ENCODE results near the gene SEMA5A. TPM values are rescaled to one million over a fixed set of nuclear protein-coding genes. Genes with fewer than 3 reads are reported as not detected.

SEMA5A gene
- total RNA-seq, 1 donor from 2014 or later: 29.3 TPM

GRCh38 chr5:9399094-9399493 lies 146.8 kb downstream of the SEMA5A start:
- DNase-seq (ENCODE audit: low spot score): no peak

GRCh38 chr5:9398227-9398626 lies 147.6 kb downstream of the SEMA5A start:
- no peak for DNase-seq (ENCODE audit: low spot score)

DNA sequence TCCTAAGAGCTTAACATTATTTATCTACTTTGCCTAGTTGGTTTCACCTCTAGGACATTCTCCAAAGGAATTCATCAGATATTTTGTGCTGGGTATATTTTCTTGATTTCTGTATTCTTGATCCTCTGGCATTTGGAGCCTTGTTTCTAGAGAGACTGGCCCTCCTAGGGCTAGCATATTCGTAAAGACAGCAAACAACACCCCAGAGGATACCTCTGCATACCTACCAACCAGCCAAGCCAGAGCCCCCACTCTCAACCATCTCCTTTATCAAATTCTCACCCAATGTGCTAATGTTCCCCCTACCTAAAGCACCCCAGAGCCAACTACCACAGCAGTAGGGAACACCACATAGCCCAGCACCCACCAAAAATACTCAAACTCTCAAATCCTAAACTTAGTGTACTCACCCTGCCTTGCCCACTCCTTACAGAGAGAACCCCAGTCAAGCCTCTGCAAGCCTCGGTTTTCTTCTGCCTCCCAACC lies 149.5 kb downstream of the SEMA5A start:
- DNase-seq (ENCODE audit: low spot score): no peak

GRCh38 chr5:9395706-9396105 lies 150.2 kb downstream of the SEMA5A start:
- DNase-seq (ENCODE audit: low spot score): no peak

- DNase-seq (ENCODE audit: low spot score): no peak
Observed at GRCh38 chr5:9394221-9394620, 151.7 kb downstream of the SEMA5A start.

DNA sequence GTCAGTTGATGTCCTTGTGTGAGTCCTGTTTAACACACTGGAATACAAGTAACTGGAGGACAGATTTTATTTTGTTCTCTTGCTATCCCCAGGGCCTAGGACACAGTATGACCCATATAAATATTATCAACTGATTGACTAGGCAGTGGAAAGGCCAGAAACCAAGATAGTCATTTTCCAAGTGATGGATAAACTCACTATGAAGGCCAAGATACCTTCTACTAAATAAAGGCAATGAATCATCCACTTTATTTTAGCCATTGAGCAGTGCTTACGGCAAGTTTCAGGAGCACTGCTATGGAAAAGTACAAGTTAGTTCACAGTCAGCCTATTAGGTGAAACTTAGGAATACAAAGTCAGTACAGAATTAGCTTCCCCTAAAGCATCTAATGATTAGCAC lies 153.2 kb downstream of the SEMA5A start:
- no peak for DNase-seq (ENCODE audit: low spot score)

DNA sequence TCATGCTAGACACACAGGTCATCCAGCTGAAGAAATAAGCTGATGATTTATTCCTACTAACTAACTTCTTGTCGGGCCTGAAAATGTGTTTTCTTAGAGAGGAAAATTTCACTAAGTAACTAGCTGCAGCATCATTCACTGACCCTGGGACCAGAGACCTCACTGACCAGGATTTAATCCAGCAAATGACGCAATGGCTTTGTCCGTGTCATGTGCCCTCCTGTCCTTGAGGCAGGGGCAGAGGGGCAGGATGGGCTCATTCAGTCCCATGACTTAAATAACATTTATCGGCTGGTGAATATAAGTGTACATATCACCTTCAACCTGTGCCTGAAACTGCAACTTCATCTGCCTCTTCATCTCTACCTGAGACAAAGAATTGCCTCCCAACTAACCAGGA lies 154.8 kb downstream of the SEMA5A start:
- no peak for DNase-seq (ENCODE audit: low spot score)

GRCh38 chr5:9390113-9390512 lies 155.8 kb downstream of the SEMA5A start:
- DNase-seq (ENCODE audit: low spot score): no peak

DNA sequence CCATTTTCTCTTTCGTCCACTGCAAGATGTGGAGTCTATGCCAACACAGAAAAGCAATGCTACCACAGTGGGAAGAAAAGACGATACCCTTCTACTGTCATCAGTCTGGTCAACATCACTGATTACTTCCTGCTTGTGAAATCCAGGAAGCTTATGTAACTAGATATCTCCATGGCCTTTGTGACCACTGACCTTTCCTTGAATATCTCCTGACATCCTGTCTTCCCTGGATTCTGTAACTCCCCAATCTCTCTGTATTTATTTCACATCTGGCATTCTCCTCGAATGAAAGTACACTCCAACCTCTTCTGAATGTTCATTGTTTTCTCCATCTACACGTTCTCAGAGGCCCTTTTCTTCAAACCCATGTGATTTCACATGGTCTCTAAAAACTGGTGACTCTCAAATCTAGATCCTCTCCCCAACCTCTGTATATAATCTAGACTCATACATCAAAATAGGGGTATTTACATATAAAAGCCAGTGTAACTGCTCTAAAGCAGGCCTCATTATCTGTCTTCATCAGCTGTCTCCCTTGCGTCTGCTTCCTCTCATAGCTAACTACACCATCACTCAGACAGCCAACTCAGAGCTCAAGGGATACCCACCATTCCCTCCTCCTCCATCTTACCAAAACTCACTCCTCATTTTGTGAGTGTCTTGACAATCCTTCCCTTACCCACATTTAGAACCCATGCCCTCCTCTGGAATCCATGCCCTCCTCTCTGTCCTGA lies 156.8 kb downstream of the SEMA5A start:
- no peak for DNase-seq (ENCODE audit: low spot score)

GRCh38 chr5:9387879-9388278 lies 158.0 kb downstream of the SEMA5A start:
- no peak for DNase-seq (ENCODE audit: low spot score)

DNA sequence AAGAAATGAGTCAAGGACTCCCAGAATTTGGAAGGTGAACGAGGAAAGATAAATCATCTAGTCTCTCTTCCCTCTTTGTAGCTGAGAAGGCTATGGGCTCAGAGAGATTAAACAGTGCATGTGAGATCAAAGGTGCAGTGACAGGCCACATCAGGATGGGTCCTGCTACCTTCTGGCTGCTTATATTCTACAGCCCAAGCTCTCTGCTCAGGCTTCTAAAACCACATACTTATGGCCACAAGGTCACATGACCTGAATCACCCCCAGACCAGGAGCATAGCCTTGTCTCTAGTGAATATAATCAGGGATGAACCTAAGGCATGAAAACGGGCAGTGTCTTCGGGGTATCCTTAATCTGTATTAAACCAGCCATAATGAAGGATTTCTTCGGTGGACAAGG lies 158.9 kb downstream of the SEMA5A start:
- no peak for DNase-seq (ENCODE audit: low spot score)

- no peak for DNase-seq (ENCODE audit: low spot score)
Observed at GRCh38 chr5:9382522-9382921, 163.4 kb downstream of the SEMA5A start.

DNA sequence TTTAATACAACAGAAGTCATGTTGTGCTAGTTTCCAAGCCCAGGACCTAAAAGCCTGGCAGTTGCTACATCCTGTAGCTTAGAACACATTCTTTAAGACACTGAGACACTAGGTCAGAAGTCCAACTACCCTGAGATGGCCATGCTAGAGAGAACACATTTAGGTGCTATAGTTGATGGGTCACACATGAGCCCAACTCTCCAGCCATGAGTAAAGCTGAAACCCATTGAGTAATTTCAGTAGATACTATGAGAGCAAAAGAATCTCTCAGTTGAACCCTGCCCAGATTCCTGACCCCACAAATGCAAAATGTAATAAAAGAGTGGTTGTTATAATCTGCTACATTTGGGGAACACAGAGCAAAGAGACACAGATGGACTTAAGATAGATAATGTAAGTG lies 164.4 kb downstream of the SEMA5A start:
- DNase-seq (ENCODE audit: low spot score): no peak

- peak; percentile 55 for DNase-seq (ENCODE audit: low spot score)
Observed at GRCh38 chr5:9380109-9380508, 165.8 kb downstream of the SEMA5A start.

GRCh38 chr5:9376363-9377117 lies 169.3 kb downstream of the SEMA5A start:
- no peak for DNase-seq (ENCODE audit: low spot score)

DNA sequence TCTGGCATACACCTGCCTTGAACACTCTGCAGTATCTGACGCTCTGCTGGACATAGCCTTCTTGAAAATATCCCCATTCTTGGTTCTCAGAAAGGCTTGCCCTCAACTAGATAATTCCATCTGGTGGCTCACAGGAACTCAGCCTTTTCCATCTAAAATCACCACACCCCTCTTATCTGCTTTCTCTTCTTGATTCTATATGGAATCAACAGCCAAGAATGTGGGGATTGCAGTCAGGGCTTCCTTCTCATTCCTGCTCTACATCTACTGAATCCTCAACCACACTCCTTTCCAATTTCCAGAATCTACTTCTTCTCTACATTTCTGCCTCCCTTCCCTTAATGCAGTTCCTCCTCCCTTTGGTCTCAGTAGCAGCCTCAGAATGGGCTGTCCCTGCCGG lies 170.1 kb downstream of the SEMA5A start:
- no peak for DNase-seq (ENCODE audit: low spot score)

- no peak for DNase-seq (ENCODE audit: low spot score)
Observed at GRCh38 chr5:9374025-9374424, 171.8 kb downstream of the SEMA5A start.

GRCh38 chr5:9373571-9373970 lies 172.3 kb downstream of the SEMA5A start:
- DNase-seq (ENCODE audit: low spot score): no peak

GRCh38 chr5:9370256-9370655 lies 175.6 kb downstream of the SEMA5A start:
- DNase-seq (ENCODE audit: low spot score): no peak

GRCh38 chr5:9365512-9365911 lies 180.4 kb downstream of the SEMA5A start:
- no peak for DNase-seq (ENCODE audit: low spot score)

DNA sequence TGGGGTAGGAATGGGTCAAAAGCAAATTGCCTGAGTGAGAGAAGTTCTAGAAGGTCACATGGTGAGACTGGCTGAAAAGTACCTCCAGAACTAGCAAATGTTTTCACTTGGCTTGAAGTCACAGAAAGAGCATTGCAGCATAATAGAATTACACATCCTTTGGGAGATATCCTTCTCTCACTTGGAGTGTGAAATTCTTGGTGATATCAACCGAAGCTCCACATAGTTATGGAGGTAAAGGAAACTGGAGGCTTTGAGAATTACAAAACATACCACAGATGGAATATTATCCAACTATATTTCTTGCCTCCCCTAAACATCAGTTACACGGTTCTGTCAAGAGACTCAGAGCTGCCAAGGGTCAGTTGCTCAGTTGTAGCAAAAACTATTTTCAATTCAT lies 182.4 kb downstream of the SEMA5A start:
- no peak for DNase-seq (ENCODE audit: low spot score)

DNA sequence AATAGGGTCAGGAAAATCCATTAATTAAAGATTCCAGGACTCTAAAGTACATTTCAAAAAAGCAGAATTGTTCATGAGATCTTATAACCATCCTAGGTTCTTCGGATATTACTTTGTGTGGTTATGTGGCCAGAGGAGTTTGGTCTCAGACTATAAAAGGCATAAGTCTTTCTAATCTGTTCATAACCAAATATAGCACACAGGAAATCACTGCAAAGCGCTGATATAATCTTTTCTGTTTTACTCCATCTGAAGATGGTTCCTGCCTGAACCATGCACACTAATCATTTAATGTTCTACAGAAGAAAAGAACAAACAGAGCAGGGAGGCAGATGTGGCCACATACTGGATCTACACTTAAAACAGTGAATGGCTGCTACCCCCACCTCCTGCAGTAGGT lies 182.8 kb downstream of the SEMA5A start:
- no peak for DNase-seq (ENCODE audit: low spot score)

DNA sequence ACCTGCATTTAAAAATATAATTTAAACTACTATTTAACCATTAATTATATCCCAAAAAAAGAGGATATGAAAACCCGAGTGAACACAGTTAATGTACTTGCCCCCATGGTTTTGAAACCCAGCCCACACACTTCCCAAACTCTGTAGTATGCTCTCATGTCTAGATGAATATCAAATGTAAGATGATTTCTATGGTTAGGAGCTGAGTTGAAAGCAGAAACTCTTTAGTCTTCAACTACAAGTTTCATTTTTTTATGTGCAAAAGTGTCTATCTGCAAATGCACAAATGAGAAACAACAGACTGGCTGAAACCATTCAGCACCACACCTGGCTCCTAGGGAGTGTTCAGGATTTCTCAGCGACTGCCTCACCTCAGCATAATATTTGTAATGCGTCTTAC lies 183.3 kb downstream of the SEMA5A start:
- no peak for DNase-seq (ENCODE audit: low spot score)

All from mucosa of gallbladder (tissue), 1 donor.